ENCODE data around the gene GRPEL1. TPM values are rescaled to one million over a fixed set of nuclear protein-coding genes. Genes with fewer than 3 reads are reported as not detected.

The GRPEL1 gene
- total RNA-seq, 1 experiment from 2014 or later, result 80.1 TPM

GRCh38 chr4:7044137-7044930 lies 23.5 kb downstream of the GRPEL1 start:
- RAD21 ChIA-PET (ENCODE audit: low non-redundant PET in 1 of 2, low total read pairs in 2 of 2, uncharacterized antibody in 2 of 2, unreplicated experiment in 2 of 2), result no interaction called here
- H3K79me2 ChIP-seq (ENCODE audit: insufficient read depth, low read length), result peaks cover 48% of the 10 kb centered on the region
- no peak for DNase-seq (ENCODE audit: low read depth, low spot score)

More at GRCh38 chr4:7044137-7044930, 23.5 kb downstream of the GRPEL1 start:
- ChIA-PET POLR2A (interaction anchor here (2.2 kb wide), 1 partner anchor 135 kb away, joined by 5 read pairs; the partner anchor contains the start of gene TBC1D14), CTCF (no interaction called here)
- TF ChIP-seq ELF1 (IDR thresholded peaks at IDR 0.05; ENCODE audit: borderline replicate concordance, low read depth) (no peak), FOSL1 (IDR thresholded peaks at IDR 0.05; ENCODE audit: low read depth) (no peak), EZH2phosphoT487 (IDR thresholded peaks at IDR 0.05; ENCODE audit: borderline replicate concordance) (no peak), POLR2AphosphoS5 (IDR thresholded peaks at IDR 0.05; ENCODE audit: low read depth, low read length) (no peak), POLR2A (IDR thresholded peaks at IDR 0.05; ENCODE audit: borderline replicate concordance, extremely low read depth, insufficient read depth, insufficient read length) (no peak), SRF (IDR thresholded peaks at IDR 0.05; ENCODE audit: low read depth) (no peak), EZH2 (IDR thresholded peaks at IDR 0.05) (no peak), ATF3 (IDR thresholded peaks at IDR 0.05) (no peak), ZFX (IDR thresholded peaks at IDR 0.05) (no peak), TCF7L2 (IDR thresholded peaks at IDR 0.05; ENCODE audit: borderline replicate concordance, extremely low read depth, insufficient read depth, insufficient read length) (no peak), CEBPB (IDR thresholded peaks at IDR 0.05; ENCODE audit: low read depth) (no peak), CBX3 (IDR thresholded peaks at IDR 0.05; ENCODE audit: low read depth) (no peak)
- TF ChIP-seq, protein P1, sequence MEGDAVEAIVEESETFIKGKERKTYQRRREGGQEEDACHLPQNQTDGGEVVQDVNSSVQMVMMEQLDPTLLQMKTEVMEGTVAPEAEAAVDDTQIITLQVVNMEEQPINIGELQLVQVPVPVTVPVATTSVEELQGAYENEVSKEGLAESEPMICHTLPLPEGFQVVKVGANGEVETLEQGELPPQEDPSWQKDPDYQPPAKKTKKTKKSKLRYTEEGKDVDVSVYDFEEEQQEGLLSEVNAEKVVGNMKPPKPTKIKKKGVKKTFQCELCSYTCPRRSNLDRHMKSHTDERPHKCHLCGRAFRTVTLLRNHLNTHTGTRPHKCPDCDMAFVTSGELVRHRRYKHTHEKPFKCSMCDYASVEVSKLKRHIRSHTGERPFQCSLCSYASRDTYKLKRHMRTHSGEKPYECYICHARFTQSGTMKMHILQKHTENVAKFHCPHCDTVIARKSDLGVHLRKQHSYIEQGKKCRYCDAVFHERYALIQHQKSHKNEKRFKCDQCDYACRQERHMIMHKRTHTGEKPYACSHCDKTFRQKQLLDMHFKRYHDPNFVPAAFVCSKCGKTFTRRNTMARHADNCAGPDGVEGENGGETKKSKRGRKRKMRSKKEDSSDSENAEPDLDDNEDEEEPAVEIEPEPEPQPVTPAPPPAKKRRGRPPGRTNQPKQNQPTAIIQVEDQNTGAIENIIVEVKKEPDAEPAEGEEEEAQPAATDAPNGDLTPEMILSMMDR (IDR thresholded peaks at IDR 0.05 in 2 of 3, conservative IDR thresholded peaks at IDR 0.05 in 1 of 3; ENCODE audit: borderline replicate concordance in 1 of 3, insufficient read depth in 1 of 3, low read depth in 2 of 3, low read length in 2 of 3), result no peak
- TF ChIP-seq, protein P2, sequence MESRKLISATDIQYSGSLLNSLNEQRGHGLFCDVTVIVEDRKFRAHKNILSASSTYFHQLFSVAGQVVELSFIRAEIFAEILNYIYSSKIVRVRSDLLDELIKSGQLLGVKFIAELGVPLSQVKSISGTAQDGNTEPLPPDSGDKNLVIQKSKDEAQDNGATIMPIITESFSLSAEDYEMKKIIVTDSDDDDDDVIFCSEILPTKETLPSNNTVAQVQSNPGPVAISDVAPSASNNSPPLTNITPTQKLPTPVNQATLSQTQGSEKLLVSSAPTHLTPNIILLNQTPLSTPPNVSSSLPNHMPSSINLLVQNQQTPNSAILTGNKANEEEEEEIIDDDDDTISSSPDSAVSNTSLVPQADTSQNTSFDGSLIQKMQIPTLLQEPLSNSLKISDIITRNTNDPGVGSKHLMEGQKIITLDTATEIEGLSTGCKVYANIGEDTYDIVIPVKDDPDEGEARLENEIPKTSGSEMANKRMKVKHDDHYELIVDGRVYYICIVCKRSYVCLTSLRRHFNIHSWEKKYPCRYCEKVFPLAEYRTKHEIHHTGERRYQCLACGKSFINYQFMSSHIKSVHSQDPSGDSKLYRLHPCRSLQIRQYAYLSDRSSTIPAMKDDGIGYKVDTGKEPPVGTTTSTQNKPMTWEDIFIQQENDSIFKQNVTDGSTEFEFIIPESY (IDR thresholded peaks at IDR 0.05; ENCODE audit: extremely low read depth, insufficient replicate concordance, low read length), result no peak
- TF ChIP-seq, protein P3, sequence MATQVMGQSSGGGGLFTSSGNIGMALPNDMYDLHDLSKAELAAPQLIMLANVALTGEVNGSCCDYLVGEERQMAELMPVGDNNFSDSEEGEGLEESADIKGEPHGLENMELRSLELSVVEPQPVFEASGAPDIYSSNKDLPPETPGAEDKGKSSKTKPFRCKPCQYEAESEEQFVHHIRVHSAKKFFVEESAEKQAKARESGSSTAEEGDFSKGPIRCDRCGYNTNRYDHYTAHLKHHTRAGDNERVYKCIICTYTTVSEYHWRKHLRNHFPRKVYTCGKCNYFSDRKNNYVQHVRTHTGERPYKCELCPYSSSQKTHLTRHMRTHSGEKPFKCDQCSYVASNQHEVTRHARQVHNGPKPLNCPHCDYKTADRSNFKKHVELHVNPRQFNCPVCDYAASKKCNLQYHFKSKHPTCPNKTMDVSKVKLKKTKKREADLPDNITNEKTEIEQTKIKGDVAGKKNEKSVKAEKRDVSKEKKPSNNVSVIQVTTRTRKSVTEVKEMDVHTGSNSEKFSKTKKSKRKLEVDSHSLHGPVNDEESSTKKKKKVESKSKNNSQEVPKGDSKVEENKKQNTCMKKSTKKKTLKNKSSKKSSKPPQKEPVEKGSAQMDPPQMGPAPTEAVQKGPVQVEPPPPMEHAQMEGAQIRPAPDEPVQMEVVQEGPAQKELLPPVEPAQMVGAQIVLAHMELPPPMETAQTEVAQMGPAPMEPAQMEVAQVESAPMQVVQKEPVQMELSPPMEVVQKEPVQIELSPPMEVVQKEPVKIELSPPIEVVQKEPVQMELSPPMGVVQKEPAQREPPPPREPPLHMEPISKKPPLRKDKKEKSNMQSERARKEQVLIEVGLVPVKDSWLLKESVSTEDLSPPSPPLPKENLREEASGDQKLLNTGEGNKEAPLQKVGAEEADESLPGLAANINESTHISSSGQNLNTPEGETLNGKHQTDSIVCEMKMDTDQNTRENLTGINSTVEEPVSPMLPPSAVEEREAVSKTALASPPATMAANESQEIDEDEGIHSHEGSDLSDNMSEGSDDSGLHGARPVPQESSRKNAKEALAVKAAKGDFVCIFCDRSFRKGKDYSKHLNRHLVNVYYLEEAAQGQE (IDR thresholded peaks at IDR 0.05; ENCODE audit: low read depth), result no peak
- Histone ChIP-seq H3K27ac (ENCODE audit: low read depth, low read length) (peak overlapping the region; percentile 84), H4K20me1 (ENCODE audit: insufficient read depth) (no peaks in the 10 kb centered on the region), H3K27me3 (ENCODE audit: insufficient read depth, low read length) (no peaks in the 10 kb centered on the region), H3K4me2 (ENCODE audit: low read length) (peak overlapping the region; percentile 95), H2AFZ (ENCODE audit: low read depth, low read length, poor library complexity, severe bottlenecking) (no peak overlapping the region), H3K4me1 (ENCODE audit: control insufficient read depth in 1 of 2, insufficient read depth in 2 of 2, low read length in 2 of 2) (peaks cover 12 to 22% of the 10 kb centered on the region in 2 experiments; a peak in 2 of 4 replicates), H3K9me3 (ENCODE audit: control insufficient read depth in 1 of 2, insufficient read depth in 1 of 2, low read depth in 1 of 2, low read length in 2 of 2) (no peaks in the 10 kb centered on the region), H3K36me3 (ENCODE audit: control insufficient read depth in 1 of 2, insufficient read depth in 2 of 2, low read length in 2 of 2) (no peaks in the 10 kb centered on the region), H3K9me2 (ENCODE audit: insufficient read depth) (no peaks in the 10 kb centered on the region), H3K9ac (ENCODE audit: low read length) (peak overlapping the region; percentile 92), H3K4me3 (replicated peaks in 1 of 2; ENCODE audit: low read depth in 1 of 2, low read length in 2 of 2) (peak overlapping the region; percentile 69 to 94)
- BruUV-seq (replicated peaks), result no TSS peak
- no peak for ATAC-seq
- intact Hi-C loops (cut with micrococcal nuclease), result no loop called here

Data from HCT116 (cell line).